SW 1271 (cell line): ENCODE results near the gene MEGF8.

Experiments used
- DNase-seq, 2 experiments: peaks; one replicate each; lab custom pipeline; 2025; lab: John Stamatoyannopoulos, UW

The MEGF8 gene, protein sequence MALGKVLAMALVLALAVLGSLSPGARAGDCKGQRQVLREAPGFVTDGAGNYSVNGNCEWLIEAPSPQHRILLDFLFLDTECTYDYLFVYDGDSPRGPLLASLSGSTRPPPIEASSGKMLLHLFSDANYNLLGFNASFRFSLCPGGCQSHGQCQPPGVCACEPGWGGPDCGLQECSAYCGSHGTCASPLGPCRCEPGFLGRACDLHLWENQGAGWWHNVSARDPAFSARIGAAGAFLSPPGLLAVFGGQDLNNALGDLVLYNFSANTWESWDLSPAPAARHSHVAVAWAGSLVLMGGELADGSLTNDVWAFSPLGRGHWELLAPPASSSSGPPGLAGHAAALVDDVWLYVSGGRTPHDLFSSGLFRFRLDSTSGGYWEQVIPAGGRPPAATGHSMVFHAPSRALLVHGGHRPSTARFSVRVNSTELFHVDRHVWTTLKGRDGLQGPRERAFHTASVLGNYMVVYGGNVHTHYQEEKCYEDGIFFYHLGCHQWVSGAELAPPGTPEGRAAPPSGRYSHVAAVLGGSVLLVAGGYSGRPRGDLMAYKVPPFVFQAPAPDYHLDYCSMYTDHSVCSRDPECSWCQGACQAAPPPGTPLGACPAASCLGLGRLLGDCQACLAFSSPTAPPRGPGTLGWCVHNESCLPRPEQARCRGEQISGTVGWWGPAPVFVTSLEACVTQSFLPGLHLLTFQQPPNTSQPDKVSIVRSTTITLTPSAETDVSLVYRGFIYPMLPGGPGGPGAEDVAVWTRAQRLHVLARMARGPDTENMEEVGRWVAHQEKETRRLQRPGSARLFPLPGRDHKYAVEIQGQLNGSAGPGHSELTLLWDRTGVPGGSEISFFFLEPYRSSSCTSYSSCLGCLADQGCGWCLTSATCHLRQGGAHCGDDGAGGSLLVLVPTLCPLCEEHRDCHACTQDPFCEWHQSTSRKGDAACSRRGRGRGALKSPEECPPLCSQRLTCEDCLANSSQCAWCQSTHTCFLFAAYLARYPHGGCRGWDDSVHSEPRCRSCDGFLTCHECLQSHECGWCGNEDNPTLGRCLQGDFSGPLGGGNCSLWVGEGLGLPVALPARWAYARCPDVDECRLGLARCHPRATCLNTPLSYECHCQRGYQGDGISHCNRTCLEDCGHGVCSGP (N-terminal part only)

DNA sequence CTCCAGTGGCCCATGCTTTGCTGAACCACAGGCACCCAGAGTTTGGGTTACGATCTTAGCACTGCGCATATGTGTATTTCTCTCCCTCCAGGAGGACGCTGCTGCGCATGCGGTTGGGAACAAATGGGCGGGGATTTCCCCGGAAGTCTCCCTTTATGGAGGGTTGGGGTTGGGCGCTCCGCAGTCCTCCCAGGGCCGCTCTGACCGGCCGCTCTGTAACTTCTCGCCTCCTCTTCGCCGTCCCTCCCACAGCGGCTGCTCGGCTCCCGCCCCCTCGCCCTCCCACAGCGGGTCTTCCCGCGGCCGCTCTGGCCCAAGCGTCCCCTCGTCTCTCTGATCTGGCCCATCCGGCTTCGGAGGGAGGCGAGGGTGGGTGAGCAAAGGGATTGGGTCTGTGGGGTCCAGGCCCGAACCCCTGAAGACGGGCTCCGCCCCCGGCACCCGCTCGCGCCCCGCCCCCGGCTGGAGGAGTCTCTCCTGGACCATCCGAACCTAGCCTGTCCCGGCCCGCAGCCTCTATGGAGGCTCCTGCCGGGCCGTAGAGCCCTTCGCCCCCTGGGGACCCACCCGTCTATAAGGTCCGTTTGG, at the start of gene MEGF8:
Gene MEGF8, plus strand, starts transcription at position 328 of the 588 bp plus-strand sequence. CDS start 609 bp downstream, outside the sequence.
- DNase-seq = peak; percentile 87 to 95

DNA sequence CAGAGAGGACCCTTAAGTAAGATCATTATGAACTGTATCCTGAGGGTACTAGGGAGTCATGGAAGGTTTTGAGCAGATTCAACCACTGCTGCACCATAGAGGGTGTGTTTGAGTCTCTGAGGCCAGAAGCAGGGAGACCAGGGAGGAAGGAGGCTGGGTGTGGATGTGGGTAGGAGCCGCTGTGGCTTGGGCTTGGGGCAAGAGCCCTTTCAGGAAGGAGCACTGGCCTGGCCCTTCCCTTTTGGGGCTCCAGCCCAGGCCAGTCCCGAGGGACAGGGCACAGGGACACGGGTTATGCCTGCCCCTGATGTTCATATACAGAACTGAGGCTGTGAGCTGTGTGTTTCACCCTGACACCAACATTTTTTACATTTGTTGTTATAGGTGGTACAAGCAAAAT, 49.2 kb upstream of the MEGF8 start:
- DNase-seq = no peak

DNA sequence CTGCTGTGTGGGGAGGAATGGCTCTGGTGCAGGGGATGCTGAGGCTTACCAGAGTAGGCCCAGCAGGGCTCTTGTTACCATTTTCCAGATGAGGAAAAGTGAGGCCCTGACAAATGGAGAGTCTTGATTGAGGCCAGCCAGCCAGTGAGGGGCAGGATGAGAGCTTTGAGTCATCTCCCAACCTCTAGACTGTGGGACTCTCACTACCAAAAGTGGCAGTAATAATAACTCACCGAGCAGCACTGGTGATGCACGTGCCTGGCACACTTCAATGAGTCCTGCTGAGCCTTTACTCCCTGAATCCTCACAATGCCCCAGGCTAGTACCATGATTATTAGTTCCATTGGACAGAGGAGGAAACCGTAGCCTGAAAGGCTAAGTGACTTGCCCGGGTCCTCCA, 48.6 kb upstream of the MEGF8 start:
- DNase-seq = no peak

DNA sequence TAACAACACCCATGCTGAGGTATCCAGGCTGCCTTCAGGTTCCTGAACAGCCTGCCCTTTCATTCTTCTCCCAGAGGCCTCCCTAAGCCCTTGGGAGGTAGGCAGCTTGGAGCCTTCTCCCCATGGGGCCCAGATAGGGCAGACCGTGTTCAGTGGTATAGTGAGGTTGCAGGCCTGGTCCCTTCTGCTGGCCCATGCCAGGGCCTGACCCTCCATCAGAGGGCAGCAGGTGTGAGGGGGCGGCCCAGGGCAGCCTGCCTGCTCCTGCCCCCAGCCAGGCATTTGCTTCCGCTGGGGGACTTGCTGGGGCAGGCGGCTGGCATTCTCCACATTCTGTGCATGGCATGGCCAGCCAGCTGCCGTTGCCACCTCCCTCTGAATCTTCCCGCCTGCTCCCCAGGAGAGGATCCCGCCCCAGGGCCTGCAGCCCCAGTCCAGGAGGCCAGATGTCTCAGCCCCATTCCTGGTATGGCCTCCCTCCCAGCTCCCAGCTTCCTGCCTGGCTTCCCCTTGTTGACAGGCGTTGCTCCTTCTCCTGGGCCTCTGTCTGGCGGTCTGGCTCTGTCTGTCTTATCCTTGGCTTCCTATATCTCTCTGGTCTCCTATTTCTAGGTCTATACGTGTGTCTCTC, 47.5 kb upstream of the MEGF8 start:
- no peak for DNase-seq

DNA sequence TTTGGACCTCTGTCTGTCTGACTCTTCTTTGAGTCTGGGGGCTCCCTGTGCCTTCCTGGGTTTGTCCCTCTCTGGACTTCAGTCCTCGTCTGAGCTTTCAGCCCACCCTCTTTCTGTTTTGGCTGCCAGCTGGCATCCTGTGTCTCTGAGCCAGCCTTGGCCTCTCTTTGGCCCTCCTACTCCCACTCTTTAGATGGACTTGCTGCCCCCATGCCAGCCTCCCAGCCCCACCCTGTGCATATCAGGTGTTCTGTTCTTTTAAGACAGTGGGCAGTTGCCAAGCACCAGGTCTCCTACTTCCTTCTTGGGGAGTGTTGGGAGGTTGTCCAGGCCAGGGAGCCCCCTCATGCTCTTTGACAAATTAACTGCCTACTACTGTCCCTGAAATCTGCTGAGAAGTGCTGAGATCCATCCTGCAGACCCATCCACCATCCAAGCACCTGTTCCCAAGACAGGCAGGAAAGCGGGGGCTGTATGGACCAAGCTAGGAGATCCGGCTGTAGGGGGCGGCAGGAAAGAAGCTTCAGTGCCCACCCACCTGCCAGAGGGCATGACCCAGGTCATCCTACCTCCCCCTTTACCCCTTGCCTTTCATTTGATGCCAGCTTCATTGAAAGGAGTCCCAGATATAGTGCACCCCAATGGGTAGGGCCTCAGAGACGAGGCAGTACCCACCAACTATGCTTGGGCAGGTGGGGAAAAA, 46.8 kb upstream of the MEGF8 start:
- DNase-seq = no peak

DNA sequence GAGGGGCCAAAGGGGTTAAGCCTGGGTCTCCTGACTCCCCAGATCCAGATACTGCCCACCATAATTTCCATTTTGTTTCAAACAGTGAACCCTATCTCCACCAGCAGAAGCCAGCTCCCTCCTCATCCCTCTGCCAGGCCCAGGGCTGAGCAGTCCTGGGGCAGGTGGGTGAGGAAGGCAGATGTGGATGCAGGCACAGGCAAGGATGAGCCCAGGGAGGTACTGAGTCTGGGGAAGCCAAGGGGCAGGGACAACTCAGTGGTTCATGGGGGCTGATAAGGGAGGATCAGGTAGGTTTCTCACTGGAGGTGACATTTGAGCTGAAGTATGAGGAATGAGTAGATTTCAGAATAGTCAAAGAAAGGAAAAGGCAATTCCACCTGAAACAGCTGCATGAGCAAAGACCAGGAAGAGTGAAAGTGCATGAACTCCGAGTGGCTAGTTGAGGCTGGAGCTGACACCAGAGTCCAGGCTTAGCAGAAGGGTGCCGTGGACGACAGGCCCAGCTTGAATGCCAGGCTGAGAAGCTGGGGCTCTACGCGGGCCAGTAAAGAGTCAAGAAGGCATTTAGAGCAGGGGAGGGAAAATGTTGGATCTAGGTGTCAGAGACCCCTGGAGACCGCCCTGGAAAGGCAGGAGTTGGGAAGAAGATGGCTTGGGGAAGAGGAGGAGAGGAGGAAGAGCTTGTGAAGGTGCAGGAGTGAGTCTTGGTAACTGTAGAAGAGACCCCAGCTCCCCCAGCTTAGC, 46.1 kb upstream of the MEGF8 start:
- peak in 1 of 2 experiments; percentile 28 for DNase-seq

DNA sequence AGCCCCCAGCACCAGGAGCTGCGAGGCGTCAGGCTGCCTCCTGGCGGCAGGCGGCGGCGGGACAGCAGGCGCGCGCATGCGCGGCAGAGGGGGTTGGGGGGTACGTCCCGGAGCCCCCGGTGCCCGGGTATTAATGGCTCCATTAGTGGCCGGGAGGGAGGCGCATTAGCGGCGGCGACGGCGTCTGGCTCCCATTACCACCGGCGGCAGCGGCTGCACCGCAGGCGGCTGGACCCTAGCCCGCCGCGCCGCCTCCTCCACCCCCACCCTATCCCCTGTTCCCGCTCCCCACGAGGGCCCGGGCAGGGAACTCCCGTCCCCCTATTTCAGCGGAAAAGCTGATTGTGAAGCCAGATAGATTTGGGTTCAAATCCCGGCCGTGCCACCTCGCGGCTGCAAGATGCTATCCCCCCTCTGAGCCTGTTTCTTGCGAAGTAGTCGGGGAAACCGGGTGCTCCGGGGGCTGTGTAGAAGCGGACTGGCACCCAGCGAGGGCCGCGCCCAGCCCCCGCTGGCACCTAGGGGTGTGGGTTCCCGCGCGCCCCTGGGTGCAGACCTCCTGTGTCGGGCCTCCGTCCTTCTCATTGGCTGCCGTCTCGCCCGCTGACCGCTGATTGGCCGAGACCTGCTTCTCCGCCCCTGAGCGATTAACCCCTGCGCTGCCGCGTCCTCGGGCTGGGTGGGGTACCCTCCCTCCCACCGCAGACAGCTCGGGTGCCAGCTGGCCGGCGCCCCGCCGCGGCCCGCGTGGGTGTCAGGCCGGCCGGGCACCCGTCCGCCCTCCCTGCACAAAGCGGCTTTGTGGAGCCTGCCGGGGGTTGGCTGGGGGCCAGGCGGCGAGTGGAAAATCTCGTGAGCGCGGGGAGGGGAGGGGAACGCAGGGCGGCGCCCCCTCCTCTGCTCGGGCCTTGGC, 45.3 kb upstream of the MEGF8 start:
- peak; percentile 59 to 79 for DNase-seq

DNA sequence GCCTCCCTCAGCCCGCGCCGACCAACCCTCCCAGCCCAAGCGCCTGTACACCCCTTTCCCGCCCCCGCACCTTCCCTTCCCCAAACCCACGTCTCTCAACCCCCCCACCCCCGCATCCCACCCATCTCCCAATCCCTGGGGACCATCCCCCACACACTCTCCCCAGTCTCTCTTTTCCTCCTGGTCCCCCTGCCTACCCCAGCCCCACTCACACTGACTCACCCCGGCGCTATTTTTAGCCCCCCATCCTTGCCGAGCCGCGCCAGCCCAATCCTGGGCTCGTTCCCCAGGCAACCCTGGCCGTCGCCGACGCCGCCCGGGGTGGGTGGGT, 44.7 kb upstream of the MEGF8 start:
- DNase-seq = no peak

DNA sequence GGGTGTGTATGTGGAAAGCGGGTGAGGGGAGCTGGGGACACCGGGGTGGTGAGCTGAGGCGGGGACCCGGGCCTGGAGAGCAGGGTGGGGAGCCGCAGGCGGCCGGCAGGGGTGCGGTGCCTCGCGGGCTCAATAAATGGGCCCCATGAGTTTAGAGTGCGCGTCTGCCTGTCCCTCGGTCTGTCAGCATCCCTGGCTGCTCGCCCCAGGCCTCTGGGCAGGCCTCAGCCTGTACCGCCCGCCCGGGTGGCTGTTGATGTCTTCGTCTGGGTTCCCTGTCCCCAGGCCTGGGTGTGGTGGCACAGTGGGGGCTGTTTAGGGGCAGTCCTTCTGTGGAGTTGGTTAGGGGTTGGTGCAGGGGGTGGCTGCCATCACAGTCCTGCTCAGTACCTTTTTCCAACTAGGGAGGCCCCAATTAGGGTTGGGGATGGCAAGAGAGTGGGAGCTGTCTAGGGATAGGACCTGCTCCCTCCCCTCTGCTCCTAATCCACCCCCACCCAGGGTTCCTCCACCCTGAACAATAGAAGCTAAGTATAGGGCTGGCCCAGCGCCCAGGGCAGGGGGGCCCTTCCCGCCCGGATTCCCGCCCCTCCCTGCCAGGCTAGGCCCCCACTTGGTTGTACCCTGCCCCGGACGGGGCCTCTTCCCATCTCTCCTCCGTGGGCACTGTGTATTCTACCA, 44.1 kb upstream of the MEGF8 start:
- no peak for DNase-seq

DNA sequence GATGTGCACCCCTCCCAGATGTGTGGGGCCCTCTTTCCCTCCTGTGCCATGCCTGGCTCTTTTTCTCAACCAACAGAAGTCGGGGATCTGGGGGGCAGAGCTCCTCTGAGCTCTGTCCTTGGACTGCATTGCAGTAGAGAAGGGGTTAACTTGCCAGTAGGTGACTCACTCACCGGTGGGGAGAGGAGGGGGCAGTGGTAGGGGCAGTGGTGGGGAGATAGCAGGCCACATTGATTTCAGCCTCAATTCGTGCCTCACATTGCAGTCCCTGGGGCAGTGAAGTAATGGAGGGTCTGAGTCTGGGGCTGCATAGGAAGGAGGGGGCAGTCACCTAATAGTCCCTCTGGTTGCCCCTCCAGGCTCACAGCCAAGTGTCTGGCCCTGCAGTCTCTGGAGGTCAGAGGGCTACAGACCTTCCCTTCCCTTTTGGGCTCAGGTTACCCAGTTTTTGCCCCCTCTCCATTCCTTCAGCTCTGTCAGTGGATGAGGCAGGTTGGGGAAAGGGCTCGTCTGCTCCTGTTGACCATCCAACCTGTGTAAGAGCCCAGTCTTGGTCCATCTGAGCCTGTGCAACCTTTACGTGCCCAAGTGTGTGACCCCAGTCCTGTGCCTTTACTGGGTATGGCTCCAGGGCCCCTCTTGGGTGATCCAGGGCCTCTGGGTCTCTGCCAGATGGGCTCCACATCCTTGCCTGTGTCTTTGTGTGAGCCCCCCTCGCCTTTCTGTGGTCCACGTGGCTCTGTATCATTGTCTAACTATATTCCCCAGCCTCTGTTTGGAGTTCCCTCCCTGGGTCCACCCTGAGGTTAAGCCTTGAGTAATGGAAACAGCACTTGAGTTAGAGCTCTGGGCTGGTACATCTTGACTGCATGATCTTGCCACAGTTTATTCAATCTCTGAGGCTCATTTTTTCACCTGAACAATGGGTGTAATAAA, 43.3 kb upstream of the MEGF8 start:
- DNase-seq = no peak

DNA sequence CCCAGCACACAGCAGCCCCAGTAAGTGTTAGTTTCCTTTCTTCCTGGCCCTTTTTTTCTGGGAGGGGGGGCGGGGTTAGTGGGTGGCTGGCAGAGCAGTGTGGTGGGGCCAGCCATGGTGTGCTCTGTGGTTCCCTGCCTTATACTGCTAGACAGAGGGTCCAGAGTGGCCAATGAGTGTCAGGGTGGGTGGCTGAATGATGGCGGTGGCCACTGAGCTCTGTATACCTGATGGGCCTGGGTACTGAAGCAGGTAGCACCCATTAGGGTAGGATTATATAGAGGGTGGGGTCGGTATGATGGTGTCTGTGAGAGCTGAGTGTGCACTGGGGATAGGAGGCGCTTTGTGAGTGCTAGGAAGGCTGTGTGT, 42.6 kb upstream of the MEGF8 start:
- no peak for DNase-seq

DNA sequence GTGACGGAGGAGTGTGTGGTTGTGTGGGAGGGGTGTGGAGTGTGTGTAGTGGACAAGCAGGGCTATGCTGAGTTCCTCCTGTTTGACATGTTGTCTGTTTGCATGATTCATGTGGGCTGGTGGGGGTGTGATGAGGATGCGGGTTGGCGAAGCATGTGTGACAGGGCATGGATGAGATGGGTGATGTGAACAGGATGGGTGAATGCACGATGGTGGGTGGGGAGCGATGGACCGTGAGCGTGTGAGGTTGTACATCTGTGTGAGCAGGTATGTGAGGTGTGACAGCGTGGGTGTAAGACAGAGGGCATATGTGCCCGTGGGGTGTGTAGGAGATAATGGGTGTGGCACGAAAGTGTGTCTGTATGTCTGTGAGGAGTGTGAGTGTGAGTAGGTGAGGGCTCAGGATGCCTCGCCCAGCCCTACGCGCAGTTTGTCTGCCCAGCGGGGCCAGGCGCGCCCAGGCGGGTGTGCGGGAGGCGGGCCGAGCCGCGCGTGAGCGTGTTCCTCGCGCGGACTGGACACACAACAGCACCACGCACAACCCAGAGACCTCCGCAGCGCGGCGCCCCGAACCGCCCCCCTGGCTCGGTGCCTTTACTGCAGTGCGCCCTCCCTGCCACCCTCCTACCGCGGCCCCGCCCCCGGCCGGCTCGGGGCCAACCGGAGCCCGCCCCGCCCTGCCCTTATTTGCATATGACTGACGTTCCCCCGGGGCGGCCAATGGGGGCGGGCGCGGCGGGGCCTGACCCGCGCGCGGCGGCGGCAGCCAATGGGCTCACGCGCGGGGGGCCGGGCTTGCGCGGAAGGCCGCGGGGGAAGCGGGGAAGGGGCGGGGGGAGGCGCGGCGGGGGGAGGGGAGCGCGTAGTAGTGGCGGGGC, 42.0 kb upstream of the MEGF8 start:
- DNase-seq = peak; percentile 49 to 79

DNA sequence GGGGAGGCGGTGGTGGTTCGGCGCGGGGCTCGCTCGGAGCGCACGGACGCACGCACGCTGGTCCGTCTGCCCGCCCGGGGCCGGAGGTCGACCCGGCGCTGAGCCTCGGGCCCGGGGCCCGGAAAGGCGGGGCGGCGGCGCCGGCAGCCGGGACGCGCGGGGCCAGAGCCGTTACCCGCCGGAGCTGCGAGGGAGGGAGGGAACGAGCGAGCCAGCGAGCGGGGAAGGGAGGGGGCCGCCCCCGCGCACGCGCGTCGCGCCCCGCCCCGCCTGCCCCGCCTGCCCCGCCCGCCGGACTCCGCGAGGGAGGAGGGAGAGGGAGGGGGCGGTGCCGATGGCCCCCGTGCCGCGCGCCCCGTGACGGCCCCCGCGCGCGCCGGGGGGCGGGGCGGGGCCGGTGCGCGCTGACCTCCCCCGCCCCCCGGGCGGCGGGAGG, 41.4 kb upstream of the MEGF8 start:
- peak in 1 of 2 experiments; percentile 60 for DNase-seq

DNA sequence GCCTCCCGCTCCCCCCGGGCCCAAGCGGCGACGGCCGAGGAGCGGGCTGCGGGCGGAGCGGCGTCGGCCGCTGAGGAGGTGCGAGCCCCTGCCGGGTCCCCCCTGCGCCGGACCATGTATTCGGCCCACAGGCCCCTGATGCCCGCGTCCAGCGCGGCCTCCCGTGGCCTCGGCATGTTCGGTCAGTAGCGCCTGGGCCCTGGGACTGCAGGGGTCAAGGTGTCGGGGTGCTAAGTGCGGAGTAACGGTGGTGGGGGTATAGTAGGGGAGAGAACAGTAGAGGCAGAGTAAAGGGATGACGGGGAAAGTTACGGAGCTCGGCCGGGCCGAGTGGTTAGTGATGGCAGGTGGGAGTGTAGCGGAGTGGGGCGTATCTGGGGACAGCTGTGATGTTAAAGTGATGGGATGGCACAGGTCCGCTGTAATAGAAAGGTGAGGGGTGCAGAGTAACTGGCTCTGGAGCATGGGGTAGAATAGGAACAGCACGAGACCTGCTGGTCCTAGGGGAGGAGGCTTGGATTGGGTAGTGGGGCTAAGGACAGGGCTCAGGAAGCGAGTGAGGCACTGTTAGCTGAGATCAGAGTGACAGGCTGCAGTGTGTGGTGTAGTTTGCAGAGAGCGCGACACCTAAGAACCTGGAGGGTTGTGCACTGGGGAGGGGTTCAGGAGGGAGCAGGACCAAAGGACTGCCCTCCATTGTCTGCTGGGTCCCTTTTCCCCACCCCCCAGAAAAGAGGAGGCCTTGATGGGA, 40.7 kb upstream of the MEGF8 start:
- DNase-seq = no peak

DNA sequence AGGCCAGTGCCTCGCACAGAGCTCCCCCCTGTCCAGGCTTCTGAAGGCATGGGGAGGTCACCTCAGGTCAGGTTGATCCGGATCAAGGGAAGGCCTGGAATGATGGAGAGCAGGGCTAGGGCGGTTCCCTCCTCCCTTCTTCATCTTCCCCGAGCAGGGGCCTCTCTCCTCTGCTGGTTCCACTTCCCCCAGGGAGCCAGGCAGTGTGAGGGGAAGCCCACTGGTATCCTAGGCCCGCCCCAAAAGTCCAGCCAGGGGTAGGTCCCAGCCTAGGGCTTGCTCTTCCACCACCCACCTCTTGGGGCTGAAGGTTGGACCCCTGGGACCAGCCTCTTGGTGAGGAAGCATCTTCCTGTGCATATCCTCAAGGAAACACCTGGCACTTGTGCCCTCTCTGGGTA, 39.9 kb upstream of the MEGF8 start:
- no peak for DNase-seq

DNA sequence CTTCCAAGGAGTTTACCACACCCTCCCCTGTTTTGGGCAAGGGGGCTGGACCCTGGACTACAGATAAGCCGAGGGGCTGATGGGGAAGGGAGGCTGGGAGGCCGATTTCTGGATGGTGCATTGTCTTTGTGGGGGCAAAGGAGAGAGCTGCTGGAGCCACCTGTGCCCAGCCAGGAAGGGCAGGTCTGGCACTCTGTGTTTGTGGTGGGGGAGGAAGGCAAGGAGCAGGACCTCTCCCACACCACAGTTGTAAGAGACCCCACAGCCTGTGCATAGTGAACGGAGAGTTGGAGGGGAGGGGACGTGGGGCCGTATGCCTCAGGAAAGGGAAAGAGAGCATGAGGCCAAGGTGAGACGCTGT, 39.5 kb upstream of the MEGF8 start:
- DNase-seq = no peak
